CD1c-positive myeloid dendritic cell (primary cell): ENCODE measurements around the gene CLRN2.
"Not testable (repeated sequence)": the region's sequence is repeated elsewhere in the genome, so short reads cannot be mapped to it uniquely, and the experiment has no call there.

ENCODE experiments used
- DNase-seq: peaks from one replicate; pipeline ENCODE4 v3.0.0-alpha.2; 2016; ENCODE audit errors: extremely low spot score

The CLRN2 gene

GRCh38 chr4:17545374-17546140 is 30.6 kb downstream of the CLRN2 start:
- DNase-seq, result no peak

GRCh38 chr4:17546222-17546621 is 31.3 kb downstream of the CLRN2 start:
- no peak for DNase-seq

GRCh38 chr4:17546678-17547077 is 31.7 kb downstream of the CLRN2 start:
- no peak for DNase-seq

GRCh38 chr4:17550549-17550948 is 35.6 kb downstream of the CLRN2 start:
- no peak for DNase-seq

GRCh38 chr4:17552427-17552826 is 37.5 kb downstream of the CLRN2 start:
- no peak for DNase-seq

- no peak for DNase-seq
Observed at GRCh38 chr4:17554568-17554967, 39.6 kb downstream of the CLRN2 start.

- DNase-seq, result no peak
Observed at GRCh38 chr4:17556498-17556897, 41.5 kb downstream of the CLRN2 start.

GRCh38 chr4:17557880-17558279 is 42.9 kb downstream of the CLRN2 start:
- DNase-seq, result no peak

GRCh38 chr4:17558941-17559708 is 44.2 kb downstream of the CLRN2 start:
- DNase-seq, result no peak

GRCh38 chr4:17559709-17560048 is 44.7 kb downstream of the CLRN2 start:
- no peak for DNase-seq

- DNase-seq, result no peak
Observed at GRCh38 chr4:17560065-17560673, 45.2 kb downstream of the CLRN2 start.

GRCh38 chr4:17561195-17561909 is 46.4 kb downstream of the CLRN2 start:
- DNase-seq, result peak; percentile 74

GRCh38 chr4:17562157-17562556 is 47.2 kb downstream of the CLRN2 start:
- DNase-seq, result no peak

GRCh38 chr4:17565846-17566245 is 50.9 kb downstream of the CLRN2 start:
- no peak for DNase-seq

- no peak for DNase-seq
Observed at GRCh38 chr4:17567271-17567670, 52.3 kb downstream of the CLRN2 start.

GRCh38 chr4:17574206-17574605 is 59.2 kb downstream of the CLRN2 start:
- no peak for DNase-seq

GRCh38 chr4:17575177-17575576 is 60.2 kb downstream of the CLRN2 start:
- not testable (repeated sequence) for DNase-seq
